H9 (cell line): ENCODE results near the gene CPT1B. TPM values are rescaled to one million over a fixed set of nuclear protein-coding genes. Genes with fewer than 3 reads are reported as not detected.

Experiments
- DNase-seq: peaks from one replicate; pipeline ENCODE4 v3.0.0-alpha.2; 2017
- H2AFZ ChIP-seq: one replicate; pipeline ENCODE4 v1.6.1; 2013; ENCODE audit warnings: mild to moderate bottlenecking, low read length, control low read depth, moderate library complexity
- H2AK5ac ChIP-seq: 2 replicates; pipeline ENCODE4 v1.6.1; 2013; ENCODE audit warnings: low read length, control low read depth, mixed read lengths; ENCODE audit not compliant: insufficient read length
- H2BK120ac ChIP-seq: one replicate; pipeline ENCODE4 v1.6.1; 2013; ENCODE audit warnings: low read depth, mild to moderate bottlenecking, low read length, control low read depth, inconsistent platforms; ENCODE audit not compliant: poor library complexity, severe bottlenecking
- H2BK12ac ChIP-seq: 2 replicates; pipeline ENCODE4 v1.6.1; 2013; ENCODE audit warnings: low read length, control low read depth, mixed read lengths, low read depth; ENCODE audit not compliant: insufficient read length
- H2BK15ac ChIP-seq: 2 replicates; pipeline ENCODE4 v1.6.1; 2013; ENCODE audit warnings: low read depth, low read length, control low read depth
- H2BK20ac ChIP-seq: one replicate; pipeline ENCODE4 v1.6.1; 2013; ENCODE audit warnings: low read depth, mild to moderate bottlenecking, low read length, control low read depth, inconsistent platforms; ENCODE audit not compliant: poor library complexity, severe bottlenecking
- H2BK5ac ChIP-seq: 2 replicates; pipeline ENCODE4 v1.6.1; 2013; ENCODE audit warnings: low read length, control low read depth, mixed read lengths; ENCODE audit not compliant: insufficient read length
- H3K14ac ChIP-seq: 2 replicates; pipeline ENCODE4 v1.6.1; 2013; ENCODE audit warnings: low read length, control low read depth; ENCODE audit not compliant: insufficient read depth
- H3K18ac ChIP-seq: 2 replicates; pipeline ENCODE4 v1.6.1; 2013; ENCODE audit warnings: low read depth, mild to moderate bottlenecking, mixed read lengths, low read length, control low read depth; ENCODE audit not compliant: insufficient read length
- H3K23ac ChIP-seq: 2 replicates; pipeline ENCODE4 v1.6.1; 2013; ENCODE audit warnings: low read length, control low read depth, mixed read lengths, low read depth; ENCODE audit not compliant: insufficient read length
- H3K23me2 ChIP-seq: 2 replicates; pipeline ENCODE4 v1.6.1; 2013; ENCODE audit warnings: low read depth, mild to moderate bottlenecking, mixed read lengths, low read length, control low read depth; ENCODE audit not compliant: insufficient read length, poor library complexity, severe bottlenecking
- H3K27ac ChIP-seq: 2 replicates; pipeline ENCODE4 v1.5.1; 2013; ENCODE audit warnings: low read length, control low read depth, mixed read lengths, low read depth; ENCODE audit not compliant: insufficient read length
- H3K27me3 ChIP-seq: 2 replicates; pipeline ENCODE4 v1.6.1; 2013; ENCODE audit warnings: low read length, control low read depth, inconsistent platforms; ENCODE audit not compliant: insufficient read depth
- H3K4ac ChIP-seq: 2 replicates; pipeline ENCODE4 v1.6.1; 2013; ENCODE audit warnings: low read depth, mild to moderate bottlenecking, control low read depth, inconsistent platforms, low read length, moderate library complexity
- H3K4me1 ChIP-seq: 2 replicates; pipeline ENCODE4 v1.6.1; 2013; ENCODE audit warnings: low read length, control low read depth, inconsistent platforms; ENCODE audit not compliant: insufficient read depth
- H3K4me2 ChIP-seq: 2 replicates; pipeline ENCODE4 v1.6.1; 2013; ENCODE audit warnings: low read length, control low read depth, mixed read lengths; ENCODE audit not compliant: insufficient read length, insufficient read depth
- H3K56ac ChIP-seq: 2 replicates; pipeline ENCODE4 v1.6.1; 2013; ENCODE audit warnings: low read depth, mild to moderate bottlenecking, mixed read lengths, low read length, control low read depth; ENCODE audit not compliant: insufficient read length
- H3K79me1 ChIP-seq: 2 replicates; pipeline ENCODE4 v1.6.1; 2013; ENCODE audit warnings: low read depth, mild to moderate bottlenecking, moderate library complexity, low read length, control low read depth, inconsistent platforms; ENCODE audit not compliant: insufficient read depth, poor library complexity, severe bottlenecking
- H3K79me2 ChIP-seq: 2 replicates; pipeline ENCODE4 v1.6.1; 2013; ENCODE audit warnings: low read length, control low read depth, inconsistent platforms; ENCODE audit not compliant: insufficient read depth
- H3K9ac ChIP-seq: 2 replicates; pipeline ENCODE4 v1.6.1; 2013; ENCODE audit warnings: low read length, control low read depth, mixed read lengths; ENCODE audit not compliant: insufficient read length; ENCODE audit errors: extremely low read depth
- H3K9me3 ChIP-seq: one replicate; pipeline ENCODE4 v1.6.1; 2013; ENCODE audit warnings: low read depth, low read length, inconsistent platforms; ENCODE audit not compliant: control insufficient read depth
- H3T11ph ChIP-seq: one replicate; pipeline ENCODE4 v1.6.1; 2013; ENCODE audit warnings: mild to moderate bottlenecking, low read length, control low read depth, inconsistent platforms
- H4K20me1 ChIP-seq: one replicate; pipeline ENCODE4 v1.6.1; 2013; ENCODE audit not compliant: control insufficient read depth, insufficient read length, insufficient read depth
- H4K5ac ChIP-seq: 2 replicates; pipeline ENCODE4 v1.6.1; 2013; ENCODE audit warnings: low read depth, mild to moderate bottlenecking, mixed read lengths, low read length, control low read depth; ENCODE audit not compliant: insufficient read length
- H4K8ac ChIP-seq: replicated peaks from 2 replicates; pipeline ENCODE4 v1.6.1; 2013; ENCODE audit warnings: low read length, control low read depth, mixed read lengths, low read depth; ENCODE audit not compliant: insufficient read length
- H4K91ac ChIP-seq: 2 replicates; pipeline ENCODE4 v1.6.1; 2013; ENCODE audit warnings: low read depth, mild to moderate bottlenecking, moderate library complexity, mixed read lengths, low read length, control low read depth; ENCODE audit not compliant: insufficient read length
- H3K27ac Mint-ChIP-seq, 3 experiments: 2 replicates in 2 of 3; 3 replicates in 1 of 3; pipeline ENCODE4 v1.8.0; 2020 to 2021; ENCODE audit warnings: mixed read lengths in 3 of 3, mild to moderate bottlenecking in 1 of 3, moderate library complexity in 1 of 3
- H3K27me3 Mint-ChIP-seq: 2 replicates; pipeline ENCODE4 v1.8.0; 2021; ENCODE audit warnings: low read depth, mild to moderate bottlenecking, moderate library complexity, mixed read lengths
- H3K36me3 Mint-ChIP-seq, 3 experiments: 2 replicates in 2 of 3; 3 replicates in 1 of 3; pipeline ENCODE4 v1.8.0; 2020 to 2021; ENCODE audit warnings: low read depth in 3 of 3, mixed read lengths in 3 of 3; ENCODE audit not compliant: insufficient read depth in 1 of 3
- H3K4me1 Mint-ChIP-seq, 2 experiments: 2 replicates each; pipeline ENCODE4 v1.8.0; 2020; ENCODE audit warnings: mixed read lengths in 2 of 2
- H3K4me3 Mint-ChIP-seq, 2 experiments: 2 replicates in 1 of 2; 3 replicates in 1 of 2; pipeline ENCODE4 v1.8.0; 2020 to 2021; ENCODE audit warnings: mild to moderate bottlenecking in 2 of 2, mixed read lengths in 2 of 2, moderate library complexity in 1 of 2
- H3K9me3 Mint-ChIP-seq, 2 experiments: 2 replicates in 1 of 2; 3 replicates in 1 of 2; pipeline ENCODE4 v1.8.0; 2020; ENCODE audit warnings: mild to moderate bottlenecking in 2 of 2, mixed read lengths in 2 of 2, moderate library complexity in 1 of 2
- WGBS: extraction: QIAGEN DNeasy Blood & Tissue Kit; methylation state at CpG from one replicate; pipeline ENCODE4 v1.1.7; 2013; ENCODE audit warnings: missing lambda C conversion rate, low lambda C conversion rate, mixed read lengths; ENCODE audit not compliant: insufficient read length; ENCODE audit errors: extremely low coverage; 5-methylcytosine and 5-hydroxymethylcytosine counted together
- total RNA-seq: library from RNA; stranded (reverse); gene quantifications from 2 replicates; pipeline ENCODE4 v1.2.1, GENCODE V29; 2021
- TF ChIP-seq, protein P1 (sequence below): fragments of 200-600 bp; sonication (generic); conservative IDR thresholded peaks from 3 replicates; pipeline ENCODE4 v1.8.0; 2021; ENCODE audit warnings: antibody characterized with exemption, mild to moderate bottlenecking

CPT1B gene
- total RNA-seq, 1 experiment from 2014 or later, result 65.7 TPM

DNA sequence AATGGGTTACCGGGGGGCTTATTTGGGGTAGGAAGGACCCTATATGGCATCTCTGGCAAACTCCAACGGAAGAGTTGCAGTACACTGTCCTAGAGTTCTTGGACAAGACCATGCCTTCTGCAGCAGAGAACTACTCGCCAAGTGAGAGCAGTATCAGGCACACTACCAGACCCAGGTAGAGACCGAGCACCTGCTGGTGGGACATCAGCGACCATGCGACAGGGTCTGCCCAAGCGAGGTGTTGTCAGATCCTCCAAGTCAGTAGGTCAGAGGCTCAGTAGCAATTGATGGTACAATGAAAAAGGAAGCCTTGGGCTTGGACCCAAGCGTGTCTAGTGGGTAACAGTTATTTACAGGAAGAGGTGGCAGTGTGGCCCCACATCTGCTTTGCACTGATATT, 7.6 kb upstream of the CPT1B start:
- Histone ChIP-seq H3K79me2 (no peaks in the 10 kb centered on the region), H4K5ac (no peak overlapping the region), H2BK15ac (no peak overlapping the region), H2BK20ac (no peak overlapping the region), H3K18ac (no peak overlapping the region), H3K27me3 (no peaks in the 10 kb centered on the region), H3K4me2 (no peak overlapping the region), H3K14ac (no peak overlapping the region), H4K91ac (no peak overlapping the region), H4K8ac (no peak overlapping the region), H3K4ac (no peak overlapping the region), H3K56ac (no peak overlapping the region), H3K23me2 (no peaks in the 10 kb centered on the region), H2AFZ (no peak overlapping the region), H3K9ac (no peak overlapping the region), H3K23ac (no peak overlapping the region), H3K27ac (no peak overlapping the region), H3K79me1 (peaks cover 4% of the 10 kb centered on the region), H3K9me3 (no peaks in the 10 kb centered on the region), H3T11ph (no peak overlapping the region), H2AK5ac (no peak overlapping the region), H4K20me1 (no peaks in the 10 kb centered on the region), H2BK5ac (no peak overlapping the region), H3K4me1 (peaks cover 2% of the 10 kb centered on the region; the same call in 1 of the 2 replicates), H2BK12ac (no peak overlapping the region), H2BK120ac (no peak overlapping the region)
- Mint-ChIP-seq H3K27me3 (peaks cover 18% of the 10 kb centered on the region), H3K4me1 (peaks cover 14 to 23% of the 10 kb centered on the region in 2 experiments), H3K27ac (no peak overlapping the region; a peak in 1 of 7 replicates), H3K36me3 (peaks cover 0 to 2% (median 0%) of the 10 kb centered on the region in 3 experiments; a peak in 1 of 7 replicates), H3K9me3 (no peaks in the 10 kb centered on the region), H3K4me3 (no peak overlapping the region)
- no peak for DNase-seq
- TF ChIP-seq, protein P1, sequence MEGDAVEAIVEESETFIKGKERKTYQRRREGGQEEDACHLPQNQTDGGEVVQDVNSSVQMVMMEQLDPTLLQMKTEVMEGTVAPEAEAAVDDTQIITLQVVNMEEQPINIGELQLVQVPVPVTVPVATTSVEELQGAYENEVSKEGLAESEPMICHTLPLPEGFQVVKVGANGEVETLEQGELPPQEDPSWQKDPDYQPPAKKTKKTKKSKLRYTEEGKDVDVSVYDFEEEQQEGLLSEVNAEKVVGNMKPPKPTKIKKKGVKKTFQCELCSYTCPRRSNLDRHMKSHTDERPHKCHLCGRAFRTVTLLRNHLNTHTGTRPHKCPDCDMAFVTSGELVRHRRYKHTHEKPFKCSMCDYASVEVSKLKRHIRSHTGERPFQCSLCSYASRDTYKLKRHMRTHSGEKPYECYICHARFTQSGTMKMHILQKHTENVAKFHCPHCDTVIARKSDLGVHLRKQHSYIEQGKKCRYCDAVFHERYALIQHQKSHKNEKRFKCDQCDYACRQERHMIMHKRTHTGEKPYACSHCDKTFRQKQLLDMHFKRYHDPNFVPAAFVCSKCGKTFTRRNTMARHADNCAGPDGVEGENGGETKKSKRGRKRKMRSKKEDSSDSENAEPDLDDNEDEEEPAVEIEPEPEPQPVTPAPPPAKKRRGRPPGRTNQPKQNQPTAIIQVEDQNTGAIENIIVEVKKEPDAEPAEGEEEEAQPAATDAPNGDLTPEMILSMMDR, result no peak
- WGBS, result no CpG with 5 or more reads among the region's 8 CpGs
